NCI-H128 (cell line): ENCODE data around the gene SIRT3.

Experiments
- DNase-seq: peaks from one replicate; lab custom pipeline; 2025; ENCODE audit not compliant: unreplicated experiment; lab: John Stamatoyannopoulos, UW

Gene SIRT3

GRCh38 chr11:217704-218103 lies 18.4 kb downstream of the SIRT3 start:
- no peak for DNase-seq

DNA sequence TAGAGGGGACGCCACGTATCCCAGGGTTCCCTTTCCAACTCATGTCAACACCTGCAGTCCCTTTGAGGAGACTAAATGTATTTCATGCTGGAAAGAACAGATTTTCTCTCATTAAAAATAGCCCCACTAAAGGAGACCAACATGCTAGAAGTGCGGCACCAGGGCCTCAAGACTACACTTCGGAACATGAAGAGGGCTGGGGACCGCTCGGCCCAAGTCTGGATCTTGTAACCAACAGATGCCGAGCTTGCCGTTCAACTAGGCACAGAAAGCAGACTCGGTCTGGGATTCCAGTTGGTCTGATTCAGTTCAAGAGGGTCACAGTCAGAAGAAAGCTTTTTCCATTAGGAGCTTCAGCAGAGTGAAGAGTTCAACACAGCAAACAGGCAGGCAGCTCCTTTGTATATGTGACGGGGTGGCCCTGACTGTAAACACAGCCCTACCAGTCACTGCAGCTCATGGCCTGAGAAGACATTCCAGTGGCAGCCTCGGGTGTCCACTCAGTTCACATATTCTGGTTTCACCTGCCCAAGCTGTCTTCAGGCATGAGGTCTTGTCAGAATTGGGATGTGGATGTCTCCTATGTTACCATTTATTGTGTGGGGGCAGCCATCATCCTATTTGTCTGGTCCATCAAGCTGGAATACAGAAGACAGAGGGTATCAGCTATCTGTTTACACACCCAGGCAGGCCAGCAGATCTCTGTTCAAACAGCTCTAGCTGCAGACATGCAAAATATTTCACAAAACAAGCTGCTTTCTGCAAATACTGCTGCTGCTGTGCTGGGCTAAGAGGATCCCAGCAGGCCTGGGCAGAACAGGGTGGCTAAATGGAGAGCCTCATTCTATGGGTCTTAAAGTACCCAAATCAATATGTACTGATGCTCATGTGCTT lies 19.8 kb downstream of the SIRT3 start:
- DNase-seq = no peak

DNA sequence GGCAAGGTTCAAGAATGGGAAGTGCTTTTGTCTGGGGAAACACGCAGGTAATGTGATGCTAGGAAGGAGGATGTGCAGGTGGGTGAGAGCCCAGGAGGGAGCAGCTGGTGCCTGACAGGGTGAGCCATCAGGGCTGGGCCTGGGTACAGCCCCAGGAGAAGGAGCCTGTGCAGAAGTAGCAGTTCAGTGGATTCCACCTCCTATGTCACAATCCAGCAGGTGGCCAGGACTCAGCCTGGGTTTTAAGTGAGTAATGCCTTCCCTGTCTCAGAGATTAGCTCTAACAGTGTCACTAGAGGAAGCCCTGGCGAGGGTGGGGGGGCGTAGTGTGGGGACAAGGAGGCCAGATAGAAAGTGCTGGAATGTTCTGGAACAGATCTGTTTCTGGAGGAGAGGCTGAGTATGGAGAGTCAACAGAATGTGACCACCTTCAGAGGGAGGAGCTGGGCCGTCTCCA lies 20.5 kb downstream of the SIRT3 start:
- DNase-seq = no peak

GRCh38 chr11:214083-214482 lies 22.1 kb downstream of the SIRT3 start:
- DNase-seq = no peak

GRCh38 chr11:213111-213510 lies 23.0 kb downstream of the SIRT3 start:
- DNase-seq = no peak

DNA sequence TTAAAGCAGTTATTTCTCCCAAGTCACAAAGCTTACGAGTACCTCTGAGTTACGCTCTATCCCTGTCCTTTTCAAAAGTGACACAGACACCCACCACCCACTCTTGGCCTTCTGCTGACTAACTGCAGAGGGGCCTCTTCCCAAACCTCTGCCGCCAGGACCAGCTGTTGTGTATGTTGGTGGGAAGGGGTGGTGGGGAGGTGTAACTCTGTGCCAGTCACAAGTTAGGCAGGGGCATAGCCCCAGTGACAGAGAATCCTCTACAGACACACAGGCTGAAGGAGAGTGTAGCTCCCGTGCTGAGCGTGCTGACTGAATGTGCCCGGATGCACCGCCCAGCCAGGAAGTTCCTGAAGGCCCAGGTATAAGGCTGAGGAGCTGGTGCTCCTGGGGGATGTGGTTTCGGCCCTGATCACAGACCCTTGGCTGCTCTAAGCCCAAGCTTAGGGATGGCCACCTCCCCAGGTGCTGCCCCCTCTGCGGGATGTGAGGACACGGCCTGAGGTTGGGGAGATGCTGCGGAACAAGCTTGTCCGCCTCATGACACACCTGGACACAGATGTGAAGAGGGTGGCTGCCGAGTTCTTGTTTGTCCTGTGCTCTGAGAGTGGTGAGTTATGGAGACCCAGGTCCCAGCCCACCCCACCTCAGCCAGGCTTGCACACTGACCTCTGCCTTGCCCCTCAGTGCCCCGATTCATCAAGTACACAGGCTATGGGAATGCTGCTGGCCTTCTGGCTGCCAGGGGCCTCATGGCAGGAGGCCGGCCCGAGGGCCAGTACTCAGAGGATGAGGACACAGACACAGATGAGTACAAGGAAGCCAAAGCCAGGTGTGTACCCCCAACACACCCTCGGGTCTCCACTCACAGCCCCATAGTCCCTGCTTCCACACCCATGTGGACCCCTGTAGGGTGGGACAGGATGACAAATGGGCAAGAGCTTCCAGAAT lies 23.7 kb downstream of the SIRT3 start:
- no peak for DNase-seq

DNA sequence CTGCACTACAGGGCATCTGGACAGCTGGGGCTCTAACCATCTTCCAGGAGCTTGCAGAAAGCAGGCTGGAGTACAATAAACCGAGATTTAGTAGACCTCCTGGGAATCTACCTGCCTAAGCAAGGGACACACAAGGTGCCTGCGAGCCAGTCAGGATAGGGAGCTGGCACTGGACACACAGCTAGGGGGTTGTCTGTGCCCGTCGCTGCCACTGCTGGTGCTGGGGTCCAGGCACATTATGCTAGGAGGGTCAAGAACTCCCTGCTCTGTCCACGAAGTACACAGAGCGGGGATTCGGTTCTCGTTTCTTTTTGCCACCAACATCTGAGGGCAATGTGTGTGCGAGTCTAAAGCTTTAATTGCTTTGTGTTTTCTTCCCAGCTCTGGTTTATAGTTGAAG lies 24.4 kb downstream of the SIRT3 start:
- no peak for DNase-seq

DNA sequence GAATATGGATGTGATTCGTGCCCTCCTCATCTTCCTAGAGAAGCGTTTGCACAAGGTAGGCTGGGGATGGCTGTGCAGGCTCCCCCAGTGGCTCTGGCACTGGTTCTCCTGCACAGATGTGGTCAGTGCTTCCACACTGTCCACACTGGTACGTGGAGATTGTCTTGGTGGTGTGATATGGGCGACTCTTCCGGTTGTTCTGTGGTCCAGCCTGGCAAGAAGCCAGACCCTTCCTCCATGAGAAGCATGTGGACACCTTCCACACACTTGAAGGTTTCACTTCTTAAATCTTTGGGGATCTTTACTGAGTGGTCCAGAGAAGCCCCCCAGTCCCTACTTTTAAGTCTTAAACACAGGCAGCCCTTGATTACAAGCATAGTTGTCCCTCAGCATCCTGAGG lies 24.8 kb downstream of the SIRT3 start:
- no peak for DNase-seq

- no peak for DNase-seq
Measured at GRCh38 chr11:210803-211180, 25.4 kb downstream of the SIRT3 start.

- DNase-seq = no peak
Measured at GRCh38 chr11:210122-210802, 25.9 kb downstream of the SIRT3 start.

- no peak for DNase-seq
Measured at GRCh38 chr11:209275-210121, 26.6 kb downstream of the SIRT3 start.

DNA sequence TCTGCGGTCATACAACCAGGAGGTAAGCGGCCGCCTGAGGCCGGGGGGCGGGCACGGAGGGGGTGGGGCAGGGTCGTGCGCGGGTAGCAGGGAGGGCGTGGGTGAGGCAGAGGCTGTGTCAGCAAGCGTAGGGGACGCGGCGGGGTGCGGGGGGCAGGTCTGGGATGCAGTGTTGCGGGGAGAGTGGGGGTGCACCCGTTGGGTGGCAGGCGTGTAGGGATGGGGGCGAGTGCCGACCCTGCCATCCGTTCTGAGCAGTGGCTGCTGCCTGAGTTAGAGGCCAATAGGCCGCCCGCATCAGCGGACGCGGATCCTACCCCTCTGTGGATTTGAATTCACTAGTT lies 27.3 kb downstream of the SIRT3 start:
- no peak for DNase-seq

- DNase-seq = peak; percentile 56
Measured at GRCh38 chr11:208181-208916, 27.8 kb downstream of the SIRT3 start.

GRCh38 chr11:207863-208180 lies 28.3 kb downstream of the SIRT3 start:
- no peak for DNase-seq

DNA sequence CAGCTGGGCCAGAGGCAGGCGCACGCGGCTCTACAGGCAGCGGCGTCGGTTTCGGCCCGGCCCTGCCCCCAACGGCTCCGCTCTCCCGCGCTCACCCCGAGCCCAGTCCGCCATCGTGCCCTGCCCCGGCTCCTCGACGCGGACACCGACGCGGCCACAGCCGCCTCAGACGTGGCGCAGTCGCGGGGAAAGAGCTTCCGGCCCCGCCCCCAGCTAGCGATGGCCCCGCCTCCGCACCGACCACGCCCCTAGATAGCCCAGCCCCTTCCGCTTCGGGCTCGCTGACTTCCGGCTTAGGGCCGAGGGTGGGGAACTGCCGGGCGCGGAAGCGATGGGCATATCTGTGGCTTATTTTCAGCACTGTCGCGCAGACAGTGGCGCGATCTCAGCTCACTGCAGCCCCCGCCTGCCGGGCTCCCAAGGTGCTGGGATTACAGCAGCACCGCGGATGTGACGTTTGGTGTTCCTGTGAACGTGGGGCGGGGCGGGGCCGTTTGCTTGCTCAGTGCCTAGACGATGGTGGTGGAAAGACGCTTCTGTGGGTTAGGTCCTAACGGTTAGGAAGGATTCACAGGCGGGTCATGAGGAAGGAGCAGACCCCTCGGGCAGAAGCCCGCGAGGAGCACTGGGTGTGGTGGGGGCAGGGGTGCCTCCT lies 28.8 kb downstream of the SIRT3 start, which contains the start of the genes BET1L and RIC8A:
BET1L (minus strand) TSS at position 192 of the 655 bp plus-strand sequence; CDS start at position 114, 78 bp downstream.
RIC8A (plus strand) TSS at position 501 of the 655 bp plus-strand sequence. CDS start 1,147 bp downstream, outside the sequence.
- peak; percentile 81 for DNase-seq

GRCh38 chr11:206526-207207 lies 29.5 kb downstream of the SIRT3 start:
- no peak for DNase-seq

GRCh38 chr11:206002-206384 lies 30.1 kb downstream of the SIRT3 start:
- no peak for DNase-seq

DNA sequence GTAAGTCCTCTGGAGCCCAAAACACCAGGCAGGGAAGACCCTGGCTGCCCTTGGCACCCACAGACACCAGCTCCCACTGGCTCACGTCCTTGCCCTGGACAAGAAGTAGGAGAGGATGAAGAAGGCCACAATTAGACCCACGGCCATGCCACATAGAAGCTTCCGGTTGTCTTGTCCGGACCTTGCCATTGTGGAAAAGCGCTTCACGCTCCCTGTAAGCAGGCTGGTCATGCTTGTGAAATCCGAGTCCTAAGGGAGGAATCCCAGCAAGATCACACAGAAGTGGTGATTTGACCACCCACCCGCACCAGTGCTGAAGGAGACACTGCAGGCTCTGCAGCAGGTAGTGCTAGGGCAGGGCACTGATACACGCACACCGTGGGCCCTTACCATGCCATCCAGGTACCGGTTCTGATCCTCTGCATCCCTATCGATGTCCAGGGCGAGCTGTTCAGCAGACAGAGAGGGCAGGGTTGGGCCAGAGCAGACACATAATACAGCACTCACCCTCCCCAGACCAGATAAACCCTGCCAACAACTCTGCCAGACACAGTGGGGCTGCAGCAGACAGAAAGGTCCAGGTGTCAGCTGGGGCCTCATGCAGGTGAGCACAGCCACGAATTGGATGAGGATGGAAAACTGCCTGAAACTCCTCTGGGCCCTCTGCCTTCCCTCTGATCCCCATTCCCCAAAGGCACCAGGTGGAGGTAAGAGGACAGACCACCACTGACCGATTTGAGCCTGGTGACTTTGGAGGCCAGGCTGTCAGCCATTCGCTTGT lies 30.7 kb downstream of the SIRT3 start:
- no peak for DNase-seq
